Activated B cell treated with CpG ODN at 0.5 μM for 24 hours (primary cell): ENCODE data around the gene NPAS1. TPM values are rescaled to one million over a fixed set of nuclear protein-coding genes. Genes with fewer than 3 reads are reported as not detected.

Source experiments
- ATAC-seq: fragments of 200-7000 bp; cut with Tn5 transposase; one replicate; pipeline ENCODE4 v1.10.0; 2021; ENCODE audit warnings: low read depth, mild to moderate bottlenecking, moderate library complexity
- CTCF ChIA-PET: fragments of 350-600 bp; sonication (Branson Sonifier 250); formaldehyde crosslinking; loops from one replicate; lab custom pipeline; 2021; ENCODE audit warnings: antibody characterized with exemption; lab: Charles Lee
- POLR2A ChIA-PET: fragments of 350-600 bp; sonication (Branson Sonifier 250); formaldehyde crosslinking; loops from one replicate; lab custom pipeline; 2021; ENCODE audit warnings: antibody characterized with exemption; lab: Charles Lee
- DNase-seq: peaks from one replicate; pipeline ENCODE4 v3.0.0; 2022
- H3K27ac Mint-ChIP-seq: one replicate; pipeline ENCODE4 v1.8.0; 2020; ENCODE audit warnings: mixed read lengths
- H3K27me3 Mint-ChIP-seq: one replicate; pipeline ENCODE4 v1.8.0; 2021; ENCODE audit warnings: mixed read lengths
- H3K36me3 Mint-ChIP-seq: one replicate; pipeline ENCODE4 v1.8.0; 2021; ENCODE audit warnings: low read depth, mixed read lengths
- H3K4me1 Mint-ChIP-seq: one replicate; pipeline ENCODE4 v1.8.0; 2021; ENCODE audit warnings: mixed read lengths
- H3K4me3 Mint-ChIP-seq: one replicate; pipeline ENCODE4 v1.8.0; 2020; ENCODE audit warnings: mild to moderate bottlenecking, mixed read lengths
- H3K9me3 Mint-ChIP-seq: one replicate; pipeline ENCODE4 v1.8.0; 2020; ENCODE audit warnings: mixed read lengths
- CTCF ChIP-seq: fragments of 200-600 bp; IDR thresholded peaks from one replicate; pipeline ENCODE4 v1.8.0; 2022; ENCODE audit warnings: antibody characterized with exemption, mild to moderate bottlenecking
- intact Hi-C: fragments of 100-400 bp; cut with micrococcal nuclease; formaldehyde crosslinking; loops from one replicate; pipeline ENCODE4 v1.15.1; 2024
- total RNA-seq: library from RNA; stranded (reverse); gene quantifications from 2 replicates; pipeline ENCODE4 v1.2.3, GENCODE V29; 2022

The NPAS1 gene
- total RNA-seq, 1 donor from 2014 or later = 0.40 TPM

DNA sequence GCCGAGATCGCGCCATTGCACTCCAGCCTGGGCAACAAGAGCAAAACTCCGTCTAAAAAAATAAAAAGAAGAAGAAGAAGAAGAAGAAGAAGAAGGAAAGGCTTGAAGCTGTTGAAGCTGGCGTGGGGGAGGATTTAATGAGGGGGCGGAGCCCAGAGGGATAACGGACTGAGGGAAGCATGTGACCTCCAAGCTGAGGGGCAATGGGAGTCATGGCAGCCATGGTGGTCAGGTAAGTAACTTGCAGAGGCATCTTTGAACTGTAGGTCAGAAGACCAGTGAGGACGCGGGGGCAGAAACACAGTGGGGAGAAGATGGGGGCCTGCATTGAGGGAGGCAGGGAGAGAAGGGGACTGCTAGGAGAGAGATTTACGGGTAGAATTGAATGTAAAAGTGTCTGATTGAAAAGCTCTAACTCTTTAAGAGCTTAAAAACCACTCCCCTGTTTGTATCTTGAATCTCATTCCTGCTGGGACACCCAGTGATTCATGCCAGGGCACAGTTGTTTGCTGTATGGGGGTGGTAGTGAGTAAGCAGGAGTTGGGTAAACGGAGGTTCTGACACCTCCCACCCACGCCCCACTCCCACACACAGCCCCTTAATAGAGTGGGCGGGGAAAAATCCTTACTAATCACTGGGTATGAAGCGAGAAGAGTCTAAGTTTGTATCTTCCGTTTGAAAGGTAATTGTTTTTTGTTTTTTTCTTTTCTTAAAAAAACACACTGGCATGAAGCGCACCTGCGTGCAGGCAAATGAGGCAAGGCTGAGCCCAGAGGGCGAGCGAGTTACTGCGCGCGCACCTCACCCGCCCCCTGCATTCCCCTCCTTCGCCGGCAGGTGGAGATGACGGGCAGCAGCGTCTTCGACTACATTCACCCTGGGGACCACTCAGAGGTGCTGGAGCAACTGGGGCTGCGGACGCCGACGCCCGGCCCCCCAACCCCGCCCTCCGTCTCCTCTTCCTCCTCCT lies 15.8 kb downstream of the NPAS1 start:
- POLR2A ChIA-PET = interaction anchor here (0.6 to 1.4 kb wide), 5 partner anchors 9 to 92 kb away, joined by 3 to 8 read pairs (median 4); partner anchors contain the start of genes TMEM160 and ZC3H4
- CTCF ChIA-PET = interaction anchor here (0.6 to 3.0 kb wide), 10 partner anchors 22 to 180 kb away, joined by 3 to 17 read pairs (median 6); partner anchors contain the start of gene ZC3H4
- ATAC-seq (peak; percentile 98), DNase-seq (peak; percentile 99)
- H3K4me1 Mint-ChIP-seq = peaks cover 17% of the 10 kb centered on the region
- H3K27ac Mint-ChIP-seq = peak overlapping the region; percentile 80
- TF ChIP-seq CTCF = peak; percentile 87
- H3K36me3 Mint-ChIP-seq = peaks cover 3% of the 10 kb centered on the region
- intact Hi-C loops = loop anchor here (1.0 to 5.0 kb wide), 4 partner anchors 13 to 179 kb away; partner anchors contain the start of gene TMEM160
- no peaks in the 10 kb centered on the region for H3K9me3 Mint-ChIP-seq
- peak overlapping the region; percentile 95 for H3K4me3 Mint-ChIP-seq
- H3K27me3 Mint-ChIP-seq = peaks cover 9% of the 10 kb centered on the region

DNA sequence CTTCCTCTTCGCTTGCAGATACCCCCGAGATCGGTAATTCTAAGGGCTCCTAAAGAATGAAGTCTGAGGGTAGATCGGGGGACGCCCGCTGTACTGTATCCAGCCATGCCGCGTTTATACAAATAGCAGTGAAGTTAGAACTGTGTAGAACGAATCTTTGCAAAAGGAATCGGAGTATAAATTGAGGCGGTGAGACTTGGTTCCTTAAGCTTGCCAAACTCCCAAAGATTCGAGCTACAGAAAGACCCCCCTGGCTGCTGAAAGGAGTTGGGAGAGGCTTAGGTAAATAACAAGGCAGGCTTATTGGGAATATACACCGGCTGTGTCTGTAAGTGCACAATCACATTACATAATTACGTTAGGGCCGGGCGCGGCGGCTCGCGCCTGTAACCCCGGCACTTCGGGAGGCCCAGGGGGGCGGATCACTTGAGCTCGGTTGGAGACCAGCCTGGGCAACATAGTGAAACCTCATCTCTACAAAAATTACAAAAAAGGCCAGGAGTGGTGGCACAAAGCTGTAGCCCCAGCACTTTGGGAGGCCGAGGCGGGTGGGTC lies 16.5 kb downstream of the NPAS1 start:
- ATAC-seq = peak; percentile 5
- CTCF ChIA-PET = interaction anchor here (1.6 to 3.0 kb wide), 5 partner anchors 23 to 181 kb away, joined by 5 to 17 read pairs (median 8); no protein-coding TSS in a partner anchor
- no peak for TF ChIP-seq CTCF
- peak overlapping the region; percentile 80 for H3K27ac Mint-ChIP-seq
- H3K36me3 Mint-ChIP-seq = peaks cover 3% of the 10 kb centered on the region
- H3K4me1 Mint-ChIP-seq = peaks cover 17% of the 10 kb centered on the region
- H3K4me3 Mint-ChIP-seq = peak overlapping the region; percentile 95
- H3K27me3 Mint-ChIP-seq = peaks cover 7% of the 10 kb centered on the region
- intact Hi-C loops = loop anchor here (5.0 kb wide), 1 partner anchor 41 kb away; no protein-coding TSS in a partner anchor
- POLR2A ChIA-PET = interaction anchor here (0.5 to 1.4 kb wide), 8 partner anchors 12 to 282 kb away, joined by 3 to 14 read pairs (median 6); partner anchors contain the start of genes CCDC9, TMEM160 and ZC3H4
- H3K9me3 Mint-ChIP-seq = no peaks in the 10 kb centered on the region
- DNase-seq = no peak

- ChIA-PET POLR2A (interaction anchor here (0.7 kb wide), 1 partner anchor 10 kb away, joined by 3 read pairs; no protein-coding TSS in a partner anchor), CTCF (interaction anchor here (1.5 to 2.2 kb wide), 2 partner anchors 24 to 88 kb away, joined by 3 to 11 read pairs; no protein-coding TSS in a partner anchor)
- no peak for ATAC-seq
- peaks cover 8% of the 10 kb centered on the region for H3K36me3 Mint-ChIP-seq
- intact Hi-C loops = loop anchor here (5.0 kb wide), 1 partner anchor 40 kb away; no protein-coding TSS in a partner anchor
- no peak for TF ChIP-seq CTCF
- DNase-seq = no peak
- peaks cover 3% of the 10 kb centered on the region for H3K27me3 Mint-ChIP-seq
- H3K4me3 Mint-ChIP-seq = no peak overlapping the region
- peaks cover 17% of the 10 kb centered on the region for H3K4me1 Mint-ChIP-seq
- H3K9me3 Mint-ChIP-seq = no peaks in the 10 kb centered on the region
- no peak overlapping the region for H3K27ac Mint-ChIP-seq
Measured at GRCh38 chr19:47037766-47038165, 18.1 kb downstream of the NPAS1 start.

- CTCF ChIA-PET = no interaction called here
- Mint-ChIP-seq H3K36me3 (peaks cover 8% of the 10 kb centered on the region), H3K4me1 (peaks cover 16% of the 10 kb centered on the region), H3K9me3 (no peaks in the 10 kb centered on the region), H3K4me3 (no peak overlapping the region), H3K27me3 (peaks cover 2% of the 10 kb centered on the region), H3K27ac (no peak overlapping the region)
- intact Hi-C loops = loop anchor here (5.0 kb wide), 1 partner anchor 38 kb away; no protein-coding TSS in a partner anchor
- ATAC-seq (no peak), DNase-seq (no peak)
- no peak for TF ChIP-seq CTCF
- POLR2A ChIA-PET = no interaction called here
Measured at GRCh38 chr19:47039239-47039874, 19.7 kb downstream of the NPAS1 start.
